Cardiac septum (tissue), 1 donor: ENCODE data around the gene REV3L. TPM values are rescaled to one million over a fixed set of nuclear protein-coding genes. Genes with fewer than 3 reads are reported as not detected.
"Not testable (repeated sequence)": the region's sequence is repeated elsewhere in the genome, so short reads cannot be mapped to it uniquely, and the experiment has no call there.

Experiments
- DNase-seq: peaks from one replicate; pipeline ENCODE4 v3.0.0-alpha.2; 2020; ENCODE audit warnings: low spot score
- intact Hi-C: fragments of 100-400 bp; cut with DNase I; formaldehyde crosslinking; loops from one replicate; pipeline ENCODE4 v1.14.0; 2022
- total RNA-seq: library from RNA; stranded (reverse); fragmentation: NEBNext Ultra II Directional; extraction: Animal tissue kit (Norgen Biotek cat#: 25700); gene quantifications from one replicate; pipeline ENCODE4 v1.2.1, GENCODE V29; 2021
- donor health status: DM: no; HTN: no; CAD: no.

REV3L gene
- total RNA-seq, 1 donor from 2014 or later: 17.8 TPM

GRCh38 chr6:111337829-111338236 lies 145.2 kb downstream of the REV3L start:
- intact Hi-C loops: no loop called here
- DNase-seq: no peak

GRCh38 chr6:111329882-111330633 lies 153.0 kb downstream of the REV3L start:
- DNase-seq: no peak
- intact Hi-C loops: no loop called here

GRCh38 chr6:111326563-111326962 lies 156.5 kb downstream of the REV3L start:
- intact Hi-C loops: no loop called here
- no peak for DNase-seq

- intact Hi-C loops: no loop called here
- DNase-seq: no peak
Observed at GRCh38 chr6:111322145-111322544, 160.9 kb downstream of the REV3L start.

- DNase-seq, intact Hi-C loops: not testable (repeated sequence)
Observed at GRCh38 chr6:111307950-111308349, 175.1 kb downstream of the REV3L start.

GRCh38 chr6:111307275-111307858 lies 175.7 kb downstream of the REV3L start:
- intact Hi-C loops: no loop called here
- DNase-seq: no peak

GRCh38 chr6:111306104-111306888 lies 176.7 kb downstream of the REV3L start:
- DNase-seq: no peak
- intact Hi-C loops: no loop called here

GRCh38 chr6:111301946-111302345 lies 181.1 kb downstream of the REV3L start:
- intact Hi-C loops: no loop called here
- DNase-seq: no peak

GRCh38 chr6:111300938-111301800 lies 181.8 kb downstream of the REV3L start:
- DNase-seq, intact Hi-C loops: not testable (repeated sequence)

GRCh38 chr6:111297776-111298175 lies 185.2 kb downstream of the REV3L start:
- no peak for DNase-seq
- intact Hi-C loops: no loop called here

GRCh38 chr6:111294374-111294967 lies 188.5 kb downstream of the REV3L start:
- intact Hi-C loops: no loop called here
- no peak for DNase-seq

- intact Hi-C loops: no loop called here
Observed at GRCh38 chr6:111291336-111292259, 191.4 kb downstream of the REV3L start.

GRCh38 chr6:111290689-111291335 lies 192.2 kb downstream of the REV3L start:
- DNase-seq, intact Hi-C loops: not testable (repeated sequence)

More at GRCh38 chr6:111291336-111292259, 191.4 kb downstream of the REV3L start:
- no peak for DNase-seq

- intact Hi-C loops, DNase-seq: not testable (repeated sequence)
Observed at GRCh38 chr6:111284356-111284755, 198.7 kb downstream of the REV3L start.

- no peak for DNase-seq
- intact Hi-C loops: no loop called here
Observed at GRCh38 chr6:111283707-111284106, 199.3 kb downstream of the REV3L start.

- intact Hi-C loops: no loop called here
- no peak for DNase-seq
Observed at GRCh38 chr6:111282515-111282914, 200.5 kb downstream of the REV3L start.

GRCh38 chr6:111280445-111280955 lies 202.5 kb downstream of the REV3L start:
- no peak for DNase-seq
- intact Hi-C loops: no loop called here
